Gastrocnemius medialis (tissue), 4 donors: Measurements from ENCODE around the gene FAM107A.

Experiments
- POLR2A ChIP-seq, 2 donors: fragments of 450-650 bp; IDR thresholded peaks; one replicate each; pipeline ENCODE4 v1.6.1; 2017; ENCODE audit warnings: antibody characterized with exemption in 2 of 2, mild to moderate bottlenecking in 2 of 2, moderate library complexity in 2 of 2
- TF ChIP-seq, protein P1 (sequence below), 5 experiments: fragments of 450-650 bp in 3 of 5; fragments of 200-600 bp in 2 of 5; sonication (generic) in 2 of 5; IDR thresholded peaks in 4 of 5; conservative IDR thresholded peaks in 1 of 5; 1 replicate in 4 of 5; 2 replicates in 1 of 5; pipeline ENCODE4 v1.5.1; 2016 to 2019; ENCODE audit warnings: antibody characterized with exemption in 5 of 5, mild to moderate bottlenecking in 3 of 5, moderate library complexity in 3 of 5

DNA sequence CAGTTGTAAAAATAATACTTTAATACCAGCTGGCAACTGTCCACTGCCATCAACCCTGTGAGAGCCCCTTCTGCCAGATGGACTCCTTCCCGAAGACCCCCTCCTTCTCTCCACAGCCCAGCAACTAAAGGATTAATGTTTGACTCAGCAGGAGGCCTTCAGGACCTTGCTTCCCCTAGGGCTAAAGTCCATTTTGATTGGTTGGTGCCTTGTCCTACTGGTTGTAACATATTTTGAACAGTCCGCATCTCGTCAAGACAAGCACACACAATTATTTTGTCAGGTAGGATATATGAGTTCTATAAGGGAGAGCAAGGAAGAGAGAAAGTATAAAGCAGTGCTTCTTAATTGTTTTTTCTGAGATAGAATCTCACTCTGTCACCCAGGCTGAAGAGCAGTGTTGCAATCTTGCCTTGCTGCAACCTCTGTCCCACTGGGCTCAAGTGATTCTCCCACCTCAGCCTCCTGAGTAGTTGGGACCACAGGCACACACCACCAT is 58.9 kb downstream of the FAM107A start:
- TF ChIP-seq, protein P1, sequence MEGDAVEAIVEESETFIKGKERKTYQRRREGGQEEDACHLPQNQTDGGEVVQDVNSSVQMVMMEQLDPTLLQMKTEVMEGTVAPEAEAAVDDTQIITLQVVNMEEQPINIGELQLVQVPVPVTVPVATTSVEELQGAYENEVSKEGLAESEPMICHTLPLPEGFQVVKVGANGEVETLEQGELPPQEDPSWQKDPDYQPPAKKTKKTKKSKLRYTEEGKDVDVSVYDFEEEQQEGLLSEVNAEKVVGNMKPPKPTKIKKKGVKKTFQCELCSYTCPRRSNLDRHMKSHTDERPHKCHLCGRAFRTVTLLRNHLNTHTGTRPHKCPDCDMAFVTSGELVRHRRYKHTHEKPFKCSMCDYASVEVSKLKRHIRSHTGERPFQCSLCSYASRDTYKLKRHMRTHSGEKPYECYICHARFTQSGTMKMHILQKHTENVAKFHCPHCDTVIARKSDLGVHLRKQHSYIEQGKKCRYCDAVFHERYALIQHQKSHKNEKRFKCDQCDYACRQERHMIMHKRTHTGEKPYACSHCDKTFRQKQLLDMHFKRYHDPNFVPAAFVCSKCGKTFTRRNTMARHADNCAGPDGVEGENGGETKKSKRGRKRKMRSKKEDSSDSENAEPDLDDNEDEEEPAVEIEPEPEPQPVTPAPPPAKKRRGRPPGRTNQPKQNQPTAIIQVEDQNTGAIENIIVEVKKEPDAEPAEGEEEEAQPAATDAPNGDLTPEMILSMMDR (IDR thresholded peaks at IDR 0.05 in 4 of 5, conservative IDR thresholded peaks at IDR 0.05 in 1 of 5), result no peak
- TF ChIP-seq POLR2A (IDR thresholded peaks at IDR 0.05), result no peak
